Stimulated activated CD4-positive, alpha-beta T cell treated with anti-CD3 and anti-CD28 coated beads, Interleukin-1b, Interleukin-23, amount 100 ng/mL, for 24 hours (primary cell): ENCODE data around the gene YBX2.
"Not testable (repeated sequence)": the region's sequence is repeated elsewhere in the genome, so short reads cannot be mapped to it uniquely, and the experiment has no call there.

Experiments used
- DNase-seq, 4 experiments: peaks; one replicate each; pipeline ENCODE4 v3.0.0-alpha.2; 2020; ENCODE audit warnings: low read depth in 4 of 4, low spot score in 1 of 4

Gene YBX2

DNA sequence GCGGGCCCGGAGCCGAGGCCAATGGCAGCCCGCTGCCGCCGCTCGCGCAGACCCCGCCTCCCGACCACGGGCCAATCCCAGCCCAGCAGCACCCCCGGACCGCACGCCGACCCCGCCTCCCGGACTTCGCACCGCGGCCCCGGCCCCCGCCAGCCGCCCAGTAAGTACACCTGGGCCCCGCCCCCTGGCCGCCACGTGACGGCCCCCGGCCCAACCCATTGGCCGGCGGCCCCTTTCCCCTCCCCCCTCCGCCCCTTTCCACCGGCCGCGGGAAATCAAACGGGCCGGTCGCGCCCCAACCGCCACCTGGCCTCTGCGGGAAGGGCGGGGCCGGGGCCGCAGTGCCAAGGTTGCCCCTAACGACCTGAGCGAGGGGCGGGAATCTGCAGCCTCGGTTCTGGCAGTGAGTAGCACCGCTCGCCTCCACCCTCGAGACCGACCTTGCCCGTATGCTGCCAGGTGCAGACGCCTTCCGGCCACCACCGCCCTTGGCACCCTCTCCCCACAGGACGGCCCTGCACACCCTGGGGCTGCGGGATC is at the start of gene YBX2:
YBX2 (minus strand) TSS at position 26 of the 540 bp plus-strand sequence. CDS start 139 bp downstream, outside the sequence.
- peak in 3 of 4 experiments; percentile 34 to 73 (median 46) for DNase-seq

DNA sequence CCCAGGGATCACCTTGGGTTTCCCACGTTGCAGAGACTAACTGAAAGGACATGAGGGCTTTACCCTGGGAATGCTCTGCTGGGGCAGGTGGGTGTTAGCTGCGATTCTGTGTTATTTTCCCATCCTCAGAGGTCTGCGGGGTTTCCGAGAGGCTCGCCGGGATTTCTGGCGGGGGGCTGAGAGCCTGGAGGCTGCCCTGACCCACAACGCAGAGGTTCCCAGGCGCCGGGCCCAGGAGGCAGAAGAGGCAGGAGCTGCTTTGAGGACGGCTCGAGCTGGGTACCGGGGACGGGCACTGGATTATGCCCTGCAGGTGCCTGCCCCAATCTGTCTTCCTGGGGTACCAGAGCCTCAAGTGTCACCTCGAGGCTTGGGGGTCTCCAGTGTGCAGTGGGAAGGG is 48.8 kb upstream of the YBX2 start:
- no peak for DNase-seq

DNA sequence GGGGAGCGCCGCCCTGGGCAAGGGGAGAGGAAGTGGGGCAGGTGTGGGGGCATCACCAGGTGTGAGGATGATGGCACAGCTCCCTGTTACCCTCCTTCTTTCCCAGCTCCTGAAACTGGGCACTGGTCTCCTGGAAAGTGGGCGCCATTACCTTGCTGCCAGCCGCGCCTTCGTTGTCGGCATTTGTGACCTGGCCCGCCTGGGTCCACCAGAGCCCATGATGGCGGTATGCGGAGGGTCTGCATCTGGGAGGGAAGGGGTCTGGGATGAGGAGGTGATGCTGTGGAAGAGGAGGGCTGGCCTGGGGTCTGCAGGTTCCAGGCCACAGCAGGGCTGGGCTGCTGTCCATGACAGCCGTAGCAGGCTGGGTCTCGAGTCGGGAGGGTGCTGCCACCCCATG is 47.4 kb upstream of the YBX2 start:
- no peak for DNase-seq

DNA sequence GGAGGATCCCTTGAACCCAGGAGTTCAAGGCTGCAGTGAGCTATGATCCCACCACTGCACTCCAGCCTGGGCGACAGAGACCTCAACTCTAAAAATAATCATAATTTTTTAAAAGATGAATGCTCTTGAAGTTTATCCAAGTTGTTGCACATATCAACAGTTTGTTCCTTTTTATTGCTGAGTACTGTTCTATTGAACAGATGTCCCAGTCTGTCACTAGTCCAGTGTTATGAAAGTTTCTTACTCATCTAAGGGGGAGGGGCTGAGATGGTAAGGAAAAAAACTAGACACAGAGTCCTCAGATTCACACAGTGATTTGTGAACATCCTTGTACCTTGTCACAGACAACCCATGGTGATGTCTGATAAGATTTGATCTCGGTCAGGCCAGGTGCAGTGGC is 45.7 kb upstream of the YBX2 start:
- DNase-seq: no peak

DNA sequence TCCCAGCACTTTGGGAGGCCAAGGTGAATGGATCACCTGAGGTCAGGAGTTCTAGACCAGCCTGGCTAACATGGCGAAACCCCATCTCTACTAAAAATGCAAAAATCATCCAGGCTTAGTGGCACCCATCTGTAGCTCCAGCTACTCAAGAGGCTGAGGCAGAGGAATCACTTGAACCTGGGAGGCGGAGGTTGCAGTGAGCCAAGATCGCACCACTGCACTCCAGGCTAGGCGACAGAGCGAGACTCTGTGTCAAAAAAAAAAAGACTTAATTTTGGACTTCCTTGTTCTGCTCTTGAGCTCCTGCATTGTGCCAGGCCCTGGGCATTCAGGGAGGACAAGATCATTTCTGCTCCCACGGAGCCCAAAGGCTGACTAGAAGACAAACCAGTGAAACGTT is 43.2 kb upstream of the YBX2 start:
- DNase-seq: not testable (repeated sequence)

DNA sequence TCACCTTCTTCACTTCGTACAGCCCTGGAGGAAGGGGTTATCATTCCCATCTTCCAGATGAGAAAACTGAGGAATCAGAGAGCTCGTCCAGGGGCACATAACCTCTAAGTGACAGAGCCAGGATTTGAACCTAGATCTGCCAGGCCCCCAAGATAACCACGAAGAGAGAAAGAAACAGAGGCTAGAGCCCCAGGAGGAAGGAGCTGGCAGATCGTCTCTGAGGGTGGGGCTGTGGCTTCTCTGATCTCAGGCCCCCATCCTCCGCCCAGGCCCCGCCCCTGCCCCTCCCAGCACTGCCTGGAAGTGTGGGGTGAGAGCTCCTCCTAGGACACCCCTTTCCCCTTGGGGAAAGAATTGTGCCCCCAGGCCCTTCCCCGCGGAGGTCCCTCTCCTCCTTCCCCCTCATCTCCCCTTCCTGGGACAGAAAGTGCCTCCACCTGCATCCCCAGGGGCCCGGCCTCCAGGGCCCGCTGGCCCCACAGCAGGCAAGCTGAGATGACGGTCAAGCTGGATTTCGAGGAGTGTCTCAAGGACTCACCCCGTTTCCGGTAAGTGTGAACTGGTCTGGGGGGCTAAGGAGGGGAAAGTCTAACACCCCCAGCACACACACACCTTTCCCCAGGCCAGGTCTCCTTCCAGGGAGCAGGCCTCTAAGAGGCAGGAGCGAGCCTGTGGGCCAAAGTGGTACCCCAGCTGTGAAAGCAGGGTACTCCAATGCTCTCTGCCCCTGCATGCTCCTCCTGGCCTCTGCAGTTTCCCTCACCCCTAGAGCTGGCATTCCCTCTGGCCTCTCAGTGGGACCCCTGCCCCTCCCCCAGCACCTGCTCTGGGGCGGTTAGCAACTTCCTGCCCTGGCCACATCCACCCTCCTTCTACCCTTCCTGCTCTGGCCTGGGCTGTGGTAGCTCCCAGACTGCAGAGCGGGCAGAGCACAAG is 42.1 kb upstream of the YBX2 start, which contains the start of gene ACAP1:
ACAP1 (plus strand) TSS at position 290 of the 936 bp plus-strand sequence; CDS start at position 496, 206 bp downstream.
- peak in 3 of 4 experiments; percentile 62 to 89 (median 81) for DNase-seq

DNA sequence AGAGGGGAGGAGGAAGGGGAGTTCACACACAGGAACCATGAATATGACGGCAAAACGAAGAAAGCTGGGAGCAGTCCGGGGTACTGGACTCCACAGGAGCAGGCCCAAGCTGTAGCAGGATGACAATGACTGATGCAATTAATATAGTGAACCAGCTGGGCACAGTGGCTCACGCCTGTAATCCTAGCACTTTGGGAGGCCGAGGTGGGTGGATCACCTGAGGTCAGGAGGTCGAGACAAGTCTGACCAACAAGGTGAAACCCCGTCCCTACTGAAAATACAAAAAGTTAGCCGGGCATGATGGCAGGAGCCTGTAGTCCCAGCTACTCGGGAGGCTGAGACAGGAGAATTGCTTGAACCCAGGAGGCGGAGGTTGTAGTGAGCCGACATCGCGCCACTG is 41.3 kb upstream of the YBX2 start:
- not testable (repeated sequence) for DNase-seq

DNA sequence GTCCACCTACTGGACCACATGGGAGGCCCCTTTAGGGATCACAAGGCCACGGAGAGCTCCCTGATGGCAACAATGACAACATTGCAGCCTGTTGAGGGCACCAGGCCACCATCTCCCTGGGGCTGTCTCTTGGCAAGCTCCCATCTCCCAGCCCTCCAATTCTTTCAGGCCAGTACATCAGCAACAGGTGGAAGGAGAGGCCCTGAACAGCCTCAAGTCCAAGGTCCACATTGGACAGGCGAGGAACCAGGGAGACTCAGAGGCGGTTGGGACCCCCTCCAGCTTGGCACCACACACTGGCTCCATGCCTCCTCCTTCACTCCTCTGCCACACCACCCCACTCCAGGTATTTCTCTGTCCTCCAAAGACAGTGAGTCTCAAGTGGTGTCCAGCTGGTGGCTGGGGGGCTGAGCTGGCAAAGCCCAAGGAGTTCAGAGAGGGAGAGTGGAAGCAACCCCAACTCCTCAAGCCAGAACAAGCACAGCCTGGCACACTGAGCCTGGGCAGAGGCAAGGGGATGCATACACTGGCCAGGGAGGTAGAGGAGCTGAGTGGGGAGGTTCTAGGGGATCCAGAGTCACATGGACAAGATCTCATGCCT is 40.6 kb upstream of the YBX2 start:
- no peak for DNase-seq

DNA sequence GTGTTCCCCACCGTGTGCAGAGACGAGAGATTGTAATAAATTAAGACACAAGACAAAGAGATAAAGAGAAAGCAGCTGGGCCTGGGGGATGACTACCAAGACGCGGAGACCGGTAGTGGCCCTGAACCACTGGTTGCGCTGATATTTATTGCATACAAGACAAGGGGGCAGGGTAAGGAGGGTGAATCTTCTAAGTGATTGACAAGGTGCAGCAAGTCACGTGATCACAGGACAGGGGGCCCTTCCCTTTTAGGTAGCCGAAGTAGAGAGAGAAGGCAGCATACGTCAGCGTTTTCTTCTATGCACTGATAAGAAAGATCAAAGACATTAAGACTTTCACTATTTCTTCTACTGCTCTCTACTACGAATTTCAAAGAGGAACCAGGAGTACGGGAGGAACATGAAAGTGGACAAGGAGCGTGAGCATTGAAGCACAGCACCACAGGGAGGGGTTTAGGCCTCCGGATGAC is 38.2 kb upstream of the YBX2 start:
- DNase-seq: not testable (repeated sequence)

DNA sequence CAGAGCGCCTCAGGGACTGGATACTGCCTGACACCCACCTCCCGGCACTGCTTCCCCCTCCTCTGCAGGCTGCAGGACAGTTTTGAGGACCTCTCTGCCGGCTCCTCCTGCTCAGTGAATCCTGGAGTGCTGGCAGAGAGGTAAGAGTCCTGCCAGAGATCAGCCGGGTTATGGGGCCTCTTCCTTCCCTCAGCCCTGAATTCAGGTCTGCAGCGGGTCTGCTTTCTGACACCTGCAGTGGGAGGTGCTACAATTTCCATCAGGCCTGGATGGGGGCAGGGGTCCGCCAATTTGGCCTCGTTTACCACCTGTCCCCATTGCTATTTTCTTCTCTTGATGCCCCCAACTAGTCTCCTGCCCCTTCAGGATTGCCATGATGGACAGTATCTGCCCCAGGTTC is 37.7 kb upstream of the YBX2 start:
- no peak for DNase-seq

DNA sequence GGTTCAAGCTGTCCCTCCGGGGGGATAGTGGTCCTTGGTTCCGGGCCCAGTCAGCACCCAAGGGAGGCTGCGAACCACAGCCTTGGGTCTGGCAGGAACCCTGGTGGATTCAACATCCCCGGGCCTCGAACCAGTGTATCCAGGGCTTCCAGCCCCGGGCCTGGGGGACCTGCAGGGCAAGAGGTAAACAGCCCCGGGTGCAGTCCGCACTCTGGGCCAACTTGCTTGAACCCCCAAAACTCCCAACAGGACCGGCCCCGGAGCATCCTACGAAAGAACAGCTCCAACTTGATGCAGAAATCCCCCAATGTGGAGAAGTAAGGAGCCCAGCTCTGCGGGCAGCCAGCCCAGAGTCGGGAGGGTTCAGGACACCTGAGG is 36.2 kb upstream of the YBX2 start:
- no peak for DNase-seq

DNA sequence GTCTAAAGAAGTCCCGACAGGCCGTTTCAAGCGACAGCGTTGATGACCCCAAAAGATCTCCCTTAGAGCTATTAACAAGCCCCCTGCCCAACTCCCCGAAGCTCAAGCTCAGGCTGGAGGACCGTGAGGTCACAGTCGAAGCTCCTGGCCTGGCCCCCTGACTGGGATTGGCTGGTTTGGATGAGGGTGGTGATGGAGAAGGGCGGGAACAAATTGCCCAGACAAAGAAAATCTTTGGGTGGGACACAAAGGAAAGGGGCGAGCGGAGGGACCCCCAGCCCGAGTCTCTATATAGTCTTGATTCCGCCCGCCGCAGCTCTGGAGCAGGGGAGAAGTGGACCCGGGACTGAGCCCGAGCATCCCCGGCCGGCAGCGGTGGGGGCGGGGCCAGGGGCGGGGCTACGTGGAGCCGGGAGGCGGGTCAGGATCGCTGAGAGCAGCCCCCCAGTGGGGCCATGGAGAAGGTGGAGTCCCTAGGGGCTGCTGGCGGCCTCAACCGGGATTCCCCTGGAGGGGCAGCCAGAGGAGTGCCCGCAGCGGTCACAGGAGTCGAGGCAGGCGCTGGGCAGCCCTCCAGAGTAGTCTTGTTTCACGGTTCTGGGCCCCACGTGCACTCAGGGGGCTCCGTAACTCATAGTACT is 35.7 kb upstream of the YBX2 start:
- peak in 3 of 4 experiments; percentile 64 to 75 (median 69) for DNase-seq

DNA sequence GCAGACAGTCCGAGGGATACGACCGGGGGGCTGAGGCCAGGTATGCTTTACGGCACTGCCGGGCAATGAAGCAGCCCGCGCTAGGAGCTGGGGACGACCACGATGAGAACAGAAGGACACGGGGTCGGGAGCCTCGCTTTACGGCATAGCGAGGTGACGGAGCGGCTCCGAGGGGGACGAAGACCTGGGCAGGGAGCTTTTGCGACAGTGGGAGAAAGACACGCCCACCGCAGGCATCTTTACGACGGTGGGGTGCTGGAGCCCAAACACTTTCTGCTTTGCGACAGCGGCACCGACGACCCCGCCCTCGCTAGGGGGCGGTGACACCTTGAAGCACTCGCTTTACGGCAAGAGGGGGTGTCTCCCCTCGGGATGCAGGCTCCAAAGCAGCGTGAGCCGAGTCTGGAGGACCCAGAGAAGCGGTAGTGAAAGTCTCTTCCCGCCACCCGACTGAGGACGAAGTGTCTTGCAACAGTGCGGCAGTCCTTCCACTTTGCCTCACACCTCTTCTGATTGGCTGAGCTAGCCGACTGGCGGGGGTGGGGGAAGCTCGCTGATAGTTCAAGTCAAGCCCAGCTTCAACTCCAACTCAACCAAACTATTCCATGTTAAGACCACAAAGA is 35.0 kb upstream of the YBX2 start:
- DNase-seq: peak; percentile 84 to 95 (median 90)

DNA sequence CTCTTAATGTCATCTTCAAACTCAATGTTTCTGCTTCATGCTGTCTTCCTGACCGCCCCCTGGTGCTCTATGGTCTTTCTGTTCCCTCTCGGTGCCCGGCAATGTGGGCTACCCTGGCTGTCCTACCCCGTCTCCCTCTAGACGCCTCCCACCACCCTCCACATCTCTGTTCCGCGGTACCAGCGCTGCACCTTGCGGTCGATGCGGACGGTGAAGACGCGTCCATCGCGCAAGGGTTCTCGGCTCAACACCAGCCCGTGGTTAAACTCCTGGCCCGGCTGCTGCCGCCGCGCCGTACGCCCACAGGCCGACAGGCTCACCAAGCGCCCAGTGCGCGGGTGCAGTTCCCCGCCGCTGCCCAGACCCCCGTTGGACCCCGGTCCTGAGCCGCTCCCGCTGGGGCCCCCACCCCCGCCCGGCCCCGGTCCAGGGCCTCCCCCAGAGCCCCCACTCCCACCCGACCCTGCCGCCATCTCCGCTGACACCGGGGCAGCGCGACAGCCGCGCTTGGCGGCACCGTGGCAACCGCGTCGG is 34.5 kb upstream of the YBX2 start, which contains the start of gene NEURL4:
NEURL4 (minus strand) TSS at position 496 of the 534 bp plus-strand sequence; CDS start at position 473, 23 bp downstream.
- no peak for DNase-seq

DNA sequence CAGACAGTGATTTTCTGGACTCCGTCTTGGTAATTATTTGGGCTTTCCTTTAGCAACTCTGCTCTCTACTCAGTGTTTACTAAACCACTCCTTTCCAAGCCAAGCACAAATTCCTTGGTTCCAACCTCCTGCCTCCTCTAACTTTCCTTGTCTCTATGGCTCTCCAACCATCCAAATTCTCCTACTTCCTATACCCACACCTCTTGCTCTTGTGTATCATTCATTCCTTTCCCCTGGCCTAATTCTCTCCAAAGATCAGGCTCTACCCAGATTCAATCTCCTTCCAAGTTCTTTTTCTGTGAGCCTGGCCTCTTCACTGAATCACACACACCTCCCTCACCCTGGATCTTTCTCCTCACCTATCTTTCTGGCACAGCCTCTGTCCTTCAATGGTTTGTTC is 33.6 kb upstream of the YBX2 start:
- DNase-seq: no peak

DNA sequence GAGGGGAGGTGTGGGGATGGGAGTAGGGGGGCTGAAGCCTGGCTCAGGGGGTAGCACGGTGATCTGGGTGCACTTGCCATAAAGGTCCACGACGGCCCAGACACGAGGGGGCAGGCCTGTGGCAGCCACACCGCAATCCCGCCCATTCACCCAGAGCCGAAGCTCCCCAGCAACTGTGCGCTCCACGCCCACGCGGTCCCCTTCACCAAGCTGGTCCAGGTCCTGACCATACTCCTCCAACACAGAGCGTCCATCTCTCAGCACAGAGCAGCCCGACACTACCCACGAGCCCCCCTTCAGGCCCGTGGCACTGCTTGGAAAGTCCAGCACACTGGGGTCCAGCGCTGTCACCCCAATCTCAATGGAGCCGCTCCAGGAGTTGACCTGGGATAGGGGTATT is 33.1 kb upstream of the YBX2 start:
- DNase-seq: no peak

DNA sequence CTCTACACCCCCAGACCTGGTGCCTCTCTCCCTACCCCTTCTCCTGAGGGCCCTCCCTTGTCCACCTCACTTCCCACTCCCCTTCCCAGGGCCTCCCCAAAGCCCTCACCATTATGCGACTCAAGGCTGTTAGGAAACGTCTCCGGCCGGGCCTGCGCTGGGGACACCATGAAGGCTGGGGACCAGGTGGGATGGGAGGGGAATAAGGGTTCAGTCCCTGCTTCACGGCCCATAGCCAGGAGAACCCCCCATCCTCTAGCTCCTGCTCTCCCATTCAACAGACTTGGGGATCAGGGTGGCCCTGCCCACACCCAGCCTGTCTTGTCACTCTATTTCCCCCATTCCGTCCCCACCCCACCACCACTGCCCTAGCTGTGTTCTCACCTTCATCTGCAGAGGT is 32.6 kb upstream of the YBX2 start:
- no peak for DNase-seq

DNA sequence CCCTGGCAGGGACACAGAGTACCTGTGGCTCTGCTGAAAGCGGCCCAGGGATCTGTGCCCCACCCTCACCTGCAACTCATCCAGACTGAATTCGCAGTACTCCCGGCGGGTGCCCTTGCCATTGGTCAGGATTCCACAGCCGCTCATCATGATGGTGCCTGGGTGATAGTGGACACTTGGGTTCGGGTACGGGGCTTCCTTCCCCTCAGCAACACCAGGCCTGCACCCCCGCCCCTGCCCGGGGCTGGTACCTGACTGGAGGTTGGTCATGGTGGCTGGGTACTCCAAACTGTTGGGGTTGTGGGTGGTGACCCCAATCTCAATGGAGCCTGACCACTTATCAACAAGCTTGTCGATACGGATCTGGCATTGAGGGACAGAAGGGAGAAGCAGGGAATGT is 31.7 kb upstream of the YBX2 start:
- no peak for DNase-seq

DNA sequence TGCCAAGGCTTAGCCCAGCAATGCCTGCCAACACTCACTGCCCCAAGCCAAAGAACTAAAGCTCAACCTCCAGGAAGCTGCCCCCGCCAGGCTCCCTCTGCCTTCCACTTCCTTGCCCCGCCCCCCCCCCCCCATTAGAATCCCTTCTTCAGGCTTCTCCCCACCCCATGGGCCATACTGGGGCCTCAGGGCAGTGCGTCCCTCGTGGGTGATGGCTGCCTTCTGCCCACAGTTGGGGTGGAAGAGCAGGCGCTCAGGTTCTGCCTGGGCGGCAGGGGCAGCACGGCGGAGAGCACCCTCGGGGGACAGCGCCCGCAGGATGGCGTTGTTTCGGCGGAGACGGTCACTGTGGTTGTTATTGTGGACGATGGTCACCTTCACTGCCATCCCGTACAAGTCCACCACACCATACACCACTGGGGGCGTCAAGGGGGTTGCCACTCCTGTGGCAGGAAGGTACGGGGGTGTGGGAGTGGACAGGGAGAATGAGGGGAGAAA is 30.6 kb upstream of the YBX2 start:
- DNase-seq: no peak

DNA sequence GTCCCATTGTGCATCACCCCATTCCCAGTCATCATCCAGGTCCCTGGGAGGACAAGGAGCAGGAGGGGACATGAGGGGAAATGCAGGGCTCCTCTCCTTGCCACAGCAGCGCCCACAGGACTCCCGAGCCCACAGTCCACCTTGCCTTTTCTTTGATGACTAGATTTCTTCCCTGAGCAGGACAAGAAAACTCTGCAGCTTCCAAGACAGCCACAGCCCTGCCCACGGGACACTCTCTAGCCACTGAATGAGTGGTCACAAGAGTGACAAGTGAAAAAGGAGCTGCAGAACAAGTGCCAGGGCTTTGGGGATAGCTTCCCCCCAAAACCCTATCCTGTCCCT is 30.0 kb upstream of the YBX2 start:
- DNase-seq: no peak
